T-helper 2 cell treated with Interferon-gamma antibody and Interleukin-4, amounts not matched to agents 5 μg/mL and 100 μg/mL, for 36 hours (primary cell): ENCODE measurements around the gene SCAMP4.
A peak's percentile ranks its signal among the peaks of the same experiment; 100 is the strongest.

ENCODE experiments used
- DNase-seq: peaks from one replicate; pipeline ENCODE4 v3.0.0; 2021; ENCODE audit warnings: low spot score
- H3K27ac Mint-ChIP-seq: one replicate; pipeline ENCODE4 v1.8.0; 2021; ENCODE audit warnings: mild to moderate bottlenecking, mixed read lengths
- H3K27me3 Mint-ChIP-seq: one replicate; pipeline ENCODE4 v1.8.0; 2021; ENCODE audit warnings: low read depth, mixed read lengths
- H3K36me3 Mint-ChIP-seq: one replicate; pipeline ENCODE4 v1.8.0; 2021; ENCODE audit warnings: low read depth, mixed read lengths
- H3K4me1 Mint-ChIP-seq: one replicate; pipeline ENCODE4 v1.8.0; 2021; ENCODE audit warnings: low read depth, mixed read lengths
- H3K4me3 Mint-ChIP-seq: one replicate; pipeline ENCODE4 v1.8.0; 2022; ENCODE audit warnings: mild to moderate bottlenecking, moderate library complexity, mixed read lengths
- H3K9me3 Mint-ChIP-seq: one replicate; pipeline ENCODE4 v1.8.0; 2021; ENCODE audit warnings: mixed read lengths

Gene SCAMP4

DNA sequence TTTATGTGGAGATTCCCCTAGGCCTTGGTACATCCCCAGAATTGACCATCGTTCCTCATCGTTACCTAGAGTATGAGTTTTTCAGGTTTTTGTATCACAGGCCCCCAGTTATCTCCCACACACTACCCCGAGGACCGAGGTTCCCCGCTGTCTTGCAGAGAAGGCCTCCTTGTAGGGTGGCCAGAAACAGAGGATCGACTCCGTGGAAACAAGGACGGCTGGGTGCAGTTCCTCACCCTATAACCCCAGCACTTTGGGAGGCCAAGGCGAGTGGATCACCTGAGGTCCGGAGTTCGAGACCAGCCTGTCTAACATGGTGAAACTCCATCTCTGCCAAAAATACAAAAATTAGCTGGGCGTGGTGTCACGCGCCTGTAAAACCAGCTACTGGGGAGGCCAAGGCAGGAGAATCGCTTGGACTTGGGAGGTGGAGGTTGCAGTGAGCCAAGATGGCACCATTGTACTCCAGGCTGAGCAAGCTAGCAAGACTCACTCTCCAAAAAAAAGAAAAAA lies 720 bp downstream of the SCAMP4 start:
- Mint-ChIP-seq H3K9me3 (no peaks in the 10 kb centered on the region), H3K4me1 (peaks cover 27% of the 10 kb centered on the region), H3K27ac (peak overlapping the region; percentile 86), H3K4me3 (peak overlapping the region; percentile 89), H3K27me3 (no peaks in the 10 kb centered on the region), H3K36me3 (peaks cover 3% of the 10 kb centered on the region)
- DNase-seq = no peak

DNA sequence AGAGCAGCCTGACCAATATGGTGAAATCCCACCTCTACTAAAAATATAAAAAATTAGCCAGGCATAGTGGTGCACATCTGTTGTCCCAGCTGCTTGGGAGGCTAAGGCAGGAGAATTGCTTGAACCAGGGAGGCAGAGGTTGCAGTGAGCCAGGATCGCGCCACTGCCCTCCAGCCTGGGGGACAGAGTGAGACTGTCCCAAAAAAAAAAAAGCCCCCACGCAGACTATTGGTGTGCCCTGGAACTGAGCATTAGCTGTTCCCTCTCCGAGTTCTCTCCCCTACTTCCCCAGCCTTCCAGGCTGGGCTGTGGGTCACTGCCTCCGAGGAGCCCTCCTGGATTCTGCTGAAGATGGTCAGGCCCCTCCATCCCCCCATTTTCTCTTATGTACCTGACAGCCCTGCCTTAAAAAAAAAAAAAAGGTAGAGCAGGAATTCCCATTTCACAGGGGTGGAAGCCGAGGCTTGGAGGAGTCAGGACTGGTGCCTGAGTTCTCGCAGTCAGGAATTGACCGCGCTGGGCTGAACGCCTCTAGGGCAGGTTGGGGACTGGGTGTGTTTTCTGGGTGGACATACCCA lies 1.9 kb downstream of the SCAMP4 start:
- H3K4me3 Mint-ChIP-seq = peak overlapping the region; percentile 44
- no peak for DNase-seq
- no peaks in the 10 kb centered on the region for H3K27me3 Mint-ChIP-seq
- no peaks in the 10 kb centered on the region for H3K9me3 Mint-ChIP-seq
- no peak overlapping the region for H3K27ac Mint-ChIP-seq
- H3K4me1 Mint-ChIP-seq = peaks cover 27% of the 10 kb centered on the region
- H3K36me3 Mint-ChIP-seq = peaks cover 3% of the 10 kb centered on the region

DNA sequence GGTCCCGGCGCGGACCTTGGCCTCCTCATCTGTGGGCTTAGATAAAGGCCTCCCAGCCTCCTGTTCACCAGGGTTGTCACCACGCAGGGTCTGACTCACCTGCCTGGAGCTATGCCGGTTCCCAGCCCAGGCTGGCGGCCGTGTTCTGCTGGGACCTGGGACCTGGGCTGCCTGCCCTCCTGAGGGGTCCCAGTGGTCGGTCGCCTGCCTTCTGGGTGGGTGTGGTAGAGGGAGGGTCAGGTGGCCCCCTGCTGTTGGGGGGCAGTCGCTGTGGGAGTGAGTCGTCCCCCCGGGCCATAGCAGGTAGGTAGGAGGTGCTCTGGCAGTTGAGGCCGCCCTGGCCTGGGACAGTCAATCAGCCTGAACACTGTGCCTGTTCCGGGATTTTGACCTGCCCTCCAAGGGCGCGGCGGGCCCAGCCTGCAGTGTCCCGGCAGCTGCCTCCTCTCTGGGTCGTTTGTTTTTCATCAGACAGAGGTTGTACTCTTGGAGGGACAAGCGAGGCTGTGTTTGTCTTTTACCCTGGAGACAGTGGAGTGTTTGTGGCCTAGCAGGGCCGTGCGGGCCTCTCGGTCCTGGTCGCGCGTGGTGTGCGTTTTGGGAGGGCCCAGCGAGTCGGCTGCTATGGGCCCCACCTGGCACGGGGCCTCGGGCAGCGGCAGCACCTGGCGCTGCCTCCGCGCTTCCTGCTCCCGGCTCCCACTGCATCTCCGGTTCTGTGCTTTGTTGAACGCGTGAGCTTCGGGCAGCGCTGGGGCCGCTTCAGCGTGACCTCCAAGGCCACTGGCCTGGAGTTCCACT lies 2.6 kb downstream of the SCAMP4 start:
- H3K27me3 Mint-ChIP-seq = no peaks in the 10 kb centered on the region
- no peak for DNase-seq
- H3K4me1 Mint-ChIP-seq = peaks cover 27% of the 10 kb centered on the region
- no peak overlapping the region for H3K27ac Mint-ChIP-seq
- H3K4me3 Mint-ChIP-seq = no peak overlapping the region
- H3K36me3 Mint-ChIP-seq = peaks cover 3% of the 10 kb centered on the region
- no peaks in the 10 kb centered on the region for H3K9me3 Mint-ChIP-seq

DNA sequence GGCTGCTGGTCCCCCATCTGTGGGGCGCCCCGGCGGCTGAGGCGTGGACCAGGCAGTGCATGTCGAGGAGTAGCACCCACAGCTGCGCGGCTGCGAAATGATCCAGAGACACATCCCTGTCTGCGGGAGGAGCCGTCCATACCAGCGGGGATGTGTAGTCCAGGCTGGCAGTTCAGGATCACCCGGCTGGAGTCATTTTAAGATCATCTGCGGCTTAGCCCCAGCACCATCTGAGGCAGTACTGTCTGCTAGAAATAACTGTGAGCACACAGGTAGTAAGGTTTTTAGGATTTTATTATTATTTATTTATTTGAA lies 3.1 kb downstream of the SCAMP4 start:
- H3K36me3 Mint-ChIP-seq = peaks cover 6% of the 10 kb centered on the region
- peaks cover 21% of the 10 kb centered on the region for H3K4me1 Mint-ChIP-seq
- no peak overlapping the region for H3K4me3 Mint-ChIP-seq
- no peaks in the 10 kb centered on the region for H3K27me3 Mint-ChIP-seq
- DNase-seq = no peak
- no peak overlapping the region for H3K27ac Mint-ChIP-seq
- H3K9me3 Mint-ChIP-seq = no peaks in the 10 kb centered on the region

DNA sequence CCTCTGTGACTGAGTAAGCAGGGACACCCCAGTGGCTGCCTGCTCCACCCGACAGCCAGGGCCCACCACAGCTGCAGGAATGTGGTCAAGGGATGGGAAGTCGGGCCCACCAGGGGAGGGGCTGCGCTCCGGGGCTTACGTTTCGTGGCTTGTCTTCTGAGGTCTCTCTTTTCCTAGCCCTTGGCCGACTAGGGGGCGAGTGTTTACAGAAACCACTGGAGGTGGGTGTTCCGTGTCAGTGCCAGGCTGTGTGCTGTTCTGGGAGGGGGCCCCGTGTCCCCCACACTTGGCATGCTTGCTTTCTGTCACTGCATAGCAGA lies 4.5 kb downstream of the SCAMP4 start:
- H3K27ac Mint-ChIP-seq = no peak overlapping the region
- DNase-seq = no peak
- no peaks in the 10 kb centered on the region for H3K27me3 Mint-ChIP-seq
- no peaks in the 10 kb centered on the region for H3K9me3 Mint-ChIP-seq
- H3K36me3 Mint-ChIP-seq = peaks cover 8% of the 10 kb centered on the region
- H3K4me3 Mint-ChIP-seq = no peak overlapping the region
- peaks cover 10% of the 10 kb centered on the region for H3K4me1 Mint-ChIP-seq

DNA sequence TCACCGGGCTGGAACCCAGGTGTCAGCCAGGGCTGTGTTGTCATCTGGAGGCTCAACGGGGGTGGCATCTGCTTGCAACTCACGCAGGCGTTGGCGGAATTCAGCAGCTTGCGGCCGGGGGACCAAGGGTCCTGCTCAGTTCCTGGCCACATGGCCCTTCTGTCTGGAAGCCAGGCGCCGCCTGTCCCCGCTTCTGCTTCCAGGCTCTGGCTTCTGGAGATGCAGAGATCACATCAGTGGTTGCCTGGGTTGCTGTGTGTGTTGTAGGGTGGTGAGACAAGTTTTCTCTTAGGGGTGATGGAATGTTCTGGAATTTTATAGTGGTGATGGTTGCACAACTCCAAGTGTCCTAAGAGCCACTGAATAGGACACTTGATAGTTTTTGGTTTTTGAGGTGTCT lies 5.0 kb downstream of the SCAMP4 start:
- Mint-ChIP-seq H3K27ac (no peak overlapping the region), H3K27me3 (no peaks in the 10 kb centered on the region), H3K4me3 (no peak overlapping the region), H3K9me3 (no peaks in the 10 kb centered on the region), H3K4me1 (peaks cover 7% of the 10 kb centered on the region), H3K36me3 (peaks cover 8% of the 10 kb centered on the region)
- no peak for DNase-seq

DNA sequence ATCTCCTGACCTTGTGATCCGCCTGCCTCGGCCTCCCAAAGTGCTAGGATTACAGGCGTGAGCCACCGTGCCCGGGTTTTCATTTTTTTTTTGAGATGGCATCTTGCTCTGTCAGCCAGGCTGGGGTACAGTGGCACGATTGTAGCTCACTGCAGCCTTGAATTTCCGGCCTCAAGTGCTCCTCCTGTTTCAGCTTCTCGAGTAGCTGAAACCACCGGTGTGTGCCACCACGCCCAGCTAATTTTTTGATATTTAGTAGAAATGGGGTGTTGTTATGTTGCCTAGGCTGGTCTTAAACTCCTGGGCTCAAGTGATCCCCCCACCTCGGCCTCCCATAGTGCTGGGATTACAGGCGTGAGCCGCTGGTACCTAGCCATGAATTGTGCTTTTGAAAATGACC lies 5.9 kb downstream of the SCAMP4 start:
- Mint-ChIP-seq H3K27me3 (no peaks in the 10 kb centered on the region), H3K36me3 (peaks cover 5% of the 10 kb centered on the region), H3K27ac (no peak overlapping the region), H3K4me3 (no peak overlapping the region), H3K4me1 (peaks cover 2% of the 10 kb centered on the region), H3K9me3 (no peaks in the 10 kb centered on the region)
- DNase-seq = no peak

DNA sequence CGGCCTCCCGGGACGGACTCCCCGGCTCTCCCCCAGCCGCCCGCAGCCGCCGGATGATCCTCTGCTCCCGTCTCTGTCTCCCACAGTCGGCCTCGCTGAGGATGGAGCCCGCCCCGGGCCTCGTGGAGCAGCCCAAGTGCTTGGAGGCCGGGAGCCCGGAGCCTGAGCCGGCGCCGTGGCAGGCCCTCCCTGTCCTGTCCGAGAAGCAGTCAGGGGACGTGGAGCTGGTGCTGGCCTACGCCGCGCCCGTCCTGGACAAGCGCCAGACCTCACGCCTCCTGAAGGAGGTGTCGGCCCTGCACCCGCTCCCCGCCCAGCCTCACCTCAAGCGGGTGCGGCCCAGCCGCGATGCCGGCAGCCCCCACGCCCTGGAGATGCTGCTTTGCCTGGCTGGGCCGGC lies 6.8 kb downstream of the SCAMP4 start:
- no peaks in the 10 kb centered on the region for H3K9me3 Mint-ChIP-seq
- DNase-seq = no peak
- H3K4me3 Mint-ChIP-seq = no peak overlapping the region
- H3K4me1 Mint-ChIP-seq = peaks cover 2% of the 10 kb centered on the region
- H3K27me3 Mint-ChIP-seq = no peaks in the 10 kb centered on the region
- H3K36me3 Mint-ChIP-seq = peaks cover 5% of the 10 kb centered on the region
- H3K27ac Mint-ChIP-seq = no peak overlapping the region

DNA sequence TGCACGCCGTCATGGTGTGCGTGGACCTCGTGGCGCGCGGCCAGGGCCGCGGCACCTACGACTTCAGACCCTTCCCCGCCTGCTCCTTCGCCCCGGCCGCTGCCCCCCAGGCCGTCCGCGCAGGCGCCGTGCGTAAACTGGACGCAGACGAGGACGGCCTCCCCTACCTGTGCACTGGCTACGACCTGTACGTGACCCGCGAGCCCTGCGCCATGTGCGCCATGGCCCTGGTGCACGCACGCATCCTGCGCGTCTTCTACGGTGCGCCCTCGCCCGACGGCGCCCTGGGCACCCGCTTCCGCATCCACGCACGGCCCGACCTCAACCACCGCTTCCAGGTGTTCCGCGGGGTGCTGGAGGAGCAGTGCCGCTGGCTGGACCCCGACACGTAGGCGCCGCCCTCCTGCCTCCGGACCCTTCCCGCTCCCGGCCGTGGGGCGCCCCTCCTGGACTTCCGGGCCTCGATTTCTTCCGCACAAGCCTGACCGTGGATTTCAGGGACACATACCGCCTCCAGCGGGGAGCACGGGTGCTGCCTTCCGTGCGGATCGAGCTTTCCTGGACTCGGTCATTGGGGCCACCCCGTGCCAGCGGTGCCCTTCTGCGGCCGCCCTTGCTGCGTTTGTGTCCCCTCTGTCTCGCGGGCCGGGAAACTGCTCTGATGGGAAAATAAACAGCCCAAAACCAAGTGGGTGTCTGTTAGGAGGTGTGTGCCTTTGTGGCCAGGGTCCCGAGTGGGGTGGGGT lies 7.7 kb downstream of the SCAMP4 start:
- H3K9me3 Mint-ChIP-seq = no peaks in the 10 kb centered on the region
- no peak overlapping the region for H3K27ac Mint-ChIP-seq
- peaks cover 5% of the 10 kb centered on the region for H3K36me3 Mint-ChIP-seq
- DNase-seq = no peak
- H3K4me3 Mint-ChIP-seq = no peak overlapping the region
- peaks cover 2% of the 10 kb centered on the region for H3K4me1 Mint-ChIP-seq
- H3K27me3 Mint-ChIP-seq = no peaks in the 10 kb centered on the region

DNA sequence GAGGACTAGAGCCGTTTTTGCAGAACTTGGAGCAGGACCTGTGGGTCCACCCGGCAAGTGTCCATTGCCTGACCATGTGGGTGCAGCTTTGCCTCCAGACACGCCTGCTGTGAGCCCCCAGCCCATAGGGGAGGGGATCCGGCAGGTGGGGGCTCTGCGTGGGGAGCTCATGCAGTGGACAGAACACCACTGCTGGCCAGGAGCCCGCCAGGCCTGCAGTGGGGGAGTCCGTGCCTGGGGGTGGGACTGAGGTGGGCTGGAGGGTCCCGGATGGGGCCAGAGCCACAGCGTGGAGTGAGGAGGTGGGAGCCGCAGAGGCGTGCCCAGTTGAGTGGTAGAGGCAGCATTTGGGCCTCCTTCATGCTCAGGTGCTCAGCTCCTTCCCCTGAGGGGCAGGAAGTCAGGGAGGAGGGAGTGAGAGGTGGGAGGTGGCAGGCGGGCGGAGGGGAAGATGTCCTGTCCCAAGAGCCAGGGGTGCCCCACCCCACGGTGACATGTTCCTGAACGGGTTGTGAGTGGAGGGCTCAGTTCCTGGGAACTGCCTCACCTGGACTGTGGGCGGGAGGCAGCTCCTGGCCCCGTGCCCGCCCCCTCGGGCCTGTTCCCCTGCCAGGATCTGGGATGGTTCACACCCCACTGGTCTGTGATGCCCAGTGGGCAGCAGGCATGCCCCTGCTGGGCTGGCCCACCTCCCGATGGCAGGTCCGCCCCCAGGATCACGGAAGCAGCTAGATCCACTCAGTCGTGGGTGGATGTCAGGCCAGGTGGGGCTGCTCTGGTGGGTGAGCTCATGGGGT lies 8.8 kb downstream of the SCAMP4 start:
- DNase-seq = no peak
- Mint-ChIP-seq H3K27me3 (no peaks in the 10 kb centered on the region), H3K36me3 (peaks cover 5% of the 10 kb centered on the region), H3K4me3 (no peak overlapping the region), H3K27ac (no peak overlapping the region), H3K9me3 (no peaks in the 10 kb centered on the region), H3K4me1 (peaks cover 2% of the 10 kb centered on the region)

DNA sequence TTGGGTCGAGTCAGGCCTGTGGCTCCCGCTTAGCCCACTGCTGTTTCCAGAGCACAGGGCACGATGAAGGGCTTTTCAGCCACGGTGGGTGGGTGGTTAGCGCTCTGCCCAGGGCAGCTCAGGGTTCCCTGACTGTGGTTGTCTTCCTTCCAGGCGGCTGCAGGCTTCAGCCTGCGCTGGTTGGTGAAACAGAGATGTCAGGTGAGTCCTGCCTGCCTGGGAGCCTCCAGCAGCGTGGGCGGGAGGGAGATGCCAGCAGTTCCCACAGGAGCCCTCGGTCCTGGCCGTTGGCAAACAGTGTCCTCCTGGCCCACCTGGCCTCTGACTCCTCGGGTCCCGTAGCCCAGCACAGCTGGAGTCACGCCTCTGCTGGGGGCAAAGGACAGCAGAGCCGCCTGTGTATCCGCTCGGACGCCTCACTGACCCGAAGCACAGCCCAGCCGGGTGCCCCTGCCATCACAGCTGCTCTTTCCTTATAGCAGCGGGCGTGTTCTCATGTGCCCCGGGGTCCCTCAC lies 9.7 kb downstream of the SCAMP4 start:
- Mint-ChIP-seq H3K27ac (no peak overlapping the region), H3K36me3 (peaks cover 5% of the 10 kb centered on the region), H3K4me3 (no peak overlapping the region), H3K4me1 (peaks cover 2% of the 10 kb centered on the region), H3K27me3 (no peaks in the 10 kb centered on the region), H3K9me3 (no peaks in the 10 kb centered on the region)
- no peak for DNase-seq

DNA sequence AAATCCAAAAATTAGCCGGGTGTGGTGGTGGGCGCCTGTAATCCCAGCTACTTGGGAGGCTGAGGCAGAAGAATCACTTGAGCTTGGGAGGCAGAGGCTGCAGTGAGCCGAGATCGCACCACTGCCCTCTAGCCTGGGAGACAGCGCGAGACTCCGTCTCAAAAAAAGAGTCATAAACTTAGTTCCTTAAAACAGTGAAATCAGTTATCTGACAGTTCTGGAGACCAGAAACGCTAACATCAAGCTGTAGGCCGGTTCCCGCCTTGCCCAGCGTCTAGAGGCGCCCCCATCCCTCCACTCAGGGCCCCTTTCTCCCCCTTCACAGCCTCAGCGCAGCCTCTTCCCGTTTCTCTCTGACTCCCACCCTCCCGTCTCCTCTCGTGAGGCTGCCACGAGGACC lies 11.9 kb downstream of the SCAMP4 start:
- no peak overlapping the region for H3K4me3 Mint-ChIP-seq
- H3K36me3 Mint-ChIP-seq = peaks cover 6% of the 10 kb centered on the region
- no peak overlapping the region for H3K27ac Mint-ChIP-seq
- H3K9me3 Mint-ChIP-seq = no peaks in the 10 kb centered on the region
- no peak for DNase-seq
- H3K4me1 Mint-ChIP-seq = no peaks in the 10 kb centered on the region
- H3K27me3 Mint-ChIP-seq = no peaks in the 10 kb centered on the region

DNA sequence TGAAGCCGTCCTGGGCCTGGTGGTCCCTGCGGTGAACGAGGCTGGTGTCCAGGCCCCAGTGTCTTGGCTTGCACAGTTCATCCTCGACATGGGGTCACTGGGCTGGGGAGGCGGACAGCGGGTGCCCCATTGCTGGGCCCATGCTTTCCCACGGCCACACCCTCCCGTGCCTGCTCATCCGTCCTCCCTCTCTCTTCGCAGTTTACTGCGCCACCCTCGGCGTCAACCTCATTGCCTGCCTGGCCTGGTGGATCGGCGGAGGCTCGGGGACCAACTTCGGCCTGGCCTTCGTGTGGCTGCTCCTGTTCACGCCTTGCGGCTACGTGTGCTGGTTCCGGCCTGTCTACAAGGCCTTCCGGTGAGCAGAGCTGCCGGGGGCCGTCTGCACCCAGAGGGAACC lies 12.7 kb downstream of the SCAMP4 start:
- Mint-ChIP-seq H3K4me1 (peaks cover 3% of the 10 kb centered on the region), H3K27ac (no peak overlapping the region), H3K36me3 (peaks cover 6% of the 10 kb centered on the region), H3K4me3 (no peak overlapping the region), H3K27me3 (no peaks in the 10 kb centered on the region), H3K9me3 (no peaks in the 10 kb centered on the region)
- no peak for DNase-seq

DNA sequence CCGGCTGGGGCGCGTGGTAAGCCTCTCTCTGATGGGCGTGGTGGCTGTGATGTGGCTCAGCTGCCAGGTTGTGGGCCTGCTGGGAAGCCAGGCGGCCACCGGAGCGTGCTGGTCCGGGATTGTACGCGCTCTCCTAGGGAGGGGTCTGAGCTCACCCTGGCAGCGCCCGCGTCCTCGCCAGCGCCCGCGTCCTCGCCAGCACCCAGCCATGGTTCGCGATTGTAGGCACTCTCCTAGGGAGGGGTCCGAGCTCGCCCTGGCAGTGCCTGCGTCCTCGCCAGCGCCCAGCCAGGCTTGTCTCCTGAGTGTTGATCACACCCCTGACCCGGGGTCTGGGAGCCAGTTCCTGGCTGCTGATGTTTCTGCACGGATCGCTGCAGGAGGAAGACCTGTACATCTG lies 13.8 kb downstream of the SCAMP4 start:
- Mint-ChIP-seq H3K27me3 (no peaks in the 10 kb centered on the region), H3K36me3 (peaks cover 2% of the 10 kb centered on the region), H3K4me3 (no peak overlapping the region), H3K9me3 (no peaks in the 10 kb centered on the region), H3K27ac (no peak overlapping the region), H3K4me1 (peaks cover 5% of the 10 kb centered on the region)
- DNase-seq = no peak
